HG03520 (cell line): ENCODE results near the gene ANXA8.

Experiments used
- ATAC-seq: cut with Tn5 transposase; IDR thresholded peaks from one replicate; pipeline ENCODE4 v1.9.1; 2021; ENCODE audit warnings: mild to moderate bottlenecking, moderate library complexity; ENCODE audit not compliant: unreplicated experiment

ANXA8 gene

DNA sequence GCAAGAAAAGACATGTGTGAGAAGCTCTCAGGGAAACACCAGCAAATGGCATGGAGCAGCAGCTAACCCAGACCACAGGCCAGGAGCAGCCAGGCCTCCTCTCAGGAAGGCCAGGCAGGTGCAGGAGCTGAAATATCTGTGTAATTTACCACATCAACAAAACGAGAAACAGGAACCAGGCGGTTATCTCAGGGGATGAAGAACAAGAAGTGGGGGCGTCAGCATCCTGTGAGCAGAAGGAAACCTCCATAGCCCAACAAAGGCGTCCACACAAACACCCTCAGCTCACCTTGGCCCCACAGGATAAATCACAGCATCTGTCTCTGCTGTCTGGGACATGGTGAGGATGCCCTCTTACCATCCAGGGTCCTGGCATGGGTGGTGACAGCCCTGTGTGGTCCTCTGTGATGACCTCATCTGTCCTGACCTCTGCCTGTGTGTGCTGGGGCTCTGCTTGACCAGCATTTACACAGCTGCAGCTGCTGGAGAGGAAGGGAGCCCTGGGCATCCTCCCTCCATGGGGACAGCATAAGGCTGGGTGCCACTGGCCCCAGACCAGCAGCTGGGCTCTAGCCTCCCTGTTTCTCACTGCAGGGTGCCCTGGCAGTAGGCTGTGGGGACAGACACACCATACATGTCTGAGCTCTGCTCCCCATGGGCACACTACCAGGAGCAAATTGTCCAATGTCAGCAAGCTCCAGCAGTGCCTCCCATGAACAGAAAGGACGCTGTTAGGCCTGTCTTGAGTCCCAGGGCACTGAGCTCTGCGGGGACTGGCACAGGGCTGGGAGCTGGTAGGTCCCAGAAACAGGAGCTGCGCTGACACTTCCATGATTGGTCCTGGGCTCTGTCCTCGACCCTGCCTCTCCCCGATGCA lies 34.6 kb downstream of the ANXA8 start:
- no peak for ATAC-seq

DNA sequence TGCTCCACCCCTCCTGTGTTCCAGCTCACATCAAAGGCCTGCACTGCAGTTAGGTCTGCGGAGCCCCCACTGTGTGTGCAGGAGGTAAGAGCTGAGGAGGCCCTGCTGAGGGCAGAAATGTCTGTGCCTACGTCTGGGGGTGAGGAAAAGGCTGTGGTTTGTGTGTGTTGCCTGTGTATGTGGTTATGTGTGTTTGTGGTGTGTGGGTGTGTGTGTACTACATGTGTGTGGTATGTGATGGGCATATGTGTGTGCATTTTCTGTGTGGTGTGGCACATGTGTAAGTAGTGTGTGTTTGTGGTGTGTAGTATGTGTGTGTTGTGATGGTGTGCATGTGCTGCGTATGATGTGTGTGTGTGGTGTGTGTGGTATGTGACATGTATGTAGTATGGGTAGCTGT lies 36.2 kb downstream of the ANXA8 start:
- no peak for ATAC-seq

GRCh38 chr10:47447209-47447608 lies 36.7 kb downstream of the ANXA8 start:
- ATAC-seq: no peak

DNA sequence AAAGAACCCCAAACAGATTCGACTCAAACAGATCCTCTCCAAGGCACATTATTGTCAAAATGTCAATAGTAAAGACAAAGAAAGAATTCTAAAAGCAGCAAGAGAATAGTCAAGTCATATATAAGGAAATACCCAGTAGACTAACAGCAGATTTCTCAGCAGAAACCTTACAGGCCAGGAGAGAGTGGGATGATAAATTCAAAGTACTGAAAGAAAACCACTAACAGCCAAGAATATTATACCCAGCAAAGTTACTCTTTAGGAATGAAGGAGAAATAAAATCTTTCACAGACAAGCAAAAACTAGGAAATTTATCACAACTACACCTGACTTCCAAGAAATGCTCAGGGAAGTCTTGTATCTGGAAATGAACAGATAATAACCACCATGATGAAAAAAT lies 38.2 kb downstream of the ANXA8 start:
- no peak for ATAC-seq

GRCh38 chr10:47444047-47444446 lies 39.9 kb downstream of the ANXA8 start:
- no peak for ATAC-seq

GRCh38 chr10:47443145-47443544 lies 40.8 kb downstream of the ANXA8 start:
- no peak for ATAC-seq

- no peak for ATAC-seq
Observed at GRCh38 chr10:47442351-47442750, 41.6 kb downstream of the ANXA8 start.

DNA sequence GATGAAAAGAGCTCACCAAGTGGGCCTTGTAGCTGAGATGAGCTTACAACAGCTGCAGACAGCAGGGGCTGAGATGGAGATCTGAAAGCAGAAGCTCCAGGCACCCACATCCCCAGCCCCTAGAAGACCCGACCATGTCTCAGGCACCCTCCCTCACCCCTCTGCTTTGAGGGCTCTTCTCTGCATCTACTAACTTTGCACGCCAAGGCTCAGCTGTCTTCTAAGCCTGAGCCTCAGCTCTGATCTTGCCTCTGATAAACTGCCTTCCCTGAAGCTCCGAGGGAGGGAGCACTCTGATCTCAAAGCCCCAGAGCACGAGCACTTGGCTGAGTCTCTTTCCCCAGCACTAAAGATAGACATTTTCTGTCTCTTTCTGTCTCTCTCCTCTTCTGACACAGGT lies 42.0 kb downstream of the ANXA8 start:
- no peak for ATAC-seq

DNA sequence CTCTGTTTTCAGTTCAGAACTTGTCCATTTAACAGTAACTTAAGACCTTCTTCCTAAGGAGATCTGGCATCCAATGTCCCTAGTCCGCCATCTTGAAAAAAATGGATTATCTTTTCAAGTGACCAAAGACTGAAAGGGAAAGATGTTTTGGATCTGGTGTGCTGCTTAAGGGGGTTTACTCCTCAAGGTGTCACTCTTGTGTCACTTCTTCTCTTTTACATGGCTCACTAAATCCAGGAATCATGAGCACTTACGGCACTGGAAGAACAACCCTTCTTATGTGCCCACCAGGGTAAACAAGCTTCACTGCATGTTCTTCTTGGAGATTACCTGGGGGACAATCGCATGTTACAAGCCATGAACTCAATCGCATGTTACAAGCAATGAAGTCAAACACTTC lies 43.7 kb downstream of the ANXA8 start:
- no peak for ATAC-seq

DNA sequence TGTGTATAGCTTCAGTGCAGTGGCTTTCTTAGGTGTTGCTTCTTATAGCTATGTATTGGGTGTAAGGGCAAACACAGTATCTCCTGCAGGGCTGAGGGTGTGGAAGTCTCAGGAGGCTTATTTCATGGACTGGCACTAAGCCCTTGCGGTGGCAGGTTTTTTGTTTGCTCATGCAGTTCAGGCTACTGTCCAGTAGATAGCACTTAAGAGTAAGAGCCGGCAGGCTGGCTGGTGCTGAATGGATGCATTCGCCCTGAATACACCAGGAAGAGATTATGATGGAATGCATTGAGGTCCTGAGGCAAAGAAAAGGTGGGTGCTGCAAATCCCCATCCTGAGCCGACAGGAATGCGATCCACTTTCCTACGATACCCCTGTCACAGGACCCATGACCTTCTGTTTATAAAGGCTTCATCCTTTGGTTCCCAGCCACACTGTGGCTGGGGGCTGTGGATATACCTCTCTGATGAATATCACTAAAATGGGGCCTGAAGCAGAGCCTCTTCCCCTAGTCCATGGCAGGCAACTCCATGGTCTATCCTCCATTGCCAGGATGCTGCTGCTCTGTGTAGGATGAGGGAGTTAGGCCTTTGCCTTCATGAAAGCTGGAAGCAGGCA lies 44.9 kb downstream of the ANXA8 start:
- ATAC-seq: no peak

- no peak for ATAC-seq
Observed at GRCh38 chr10:47435081-47435480, 48.8 kb downstream of the ANXA8 start.

DNA sequence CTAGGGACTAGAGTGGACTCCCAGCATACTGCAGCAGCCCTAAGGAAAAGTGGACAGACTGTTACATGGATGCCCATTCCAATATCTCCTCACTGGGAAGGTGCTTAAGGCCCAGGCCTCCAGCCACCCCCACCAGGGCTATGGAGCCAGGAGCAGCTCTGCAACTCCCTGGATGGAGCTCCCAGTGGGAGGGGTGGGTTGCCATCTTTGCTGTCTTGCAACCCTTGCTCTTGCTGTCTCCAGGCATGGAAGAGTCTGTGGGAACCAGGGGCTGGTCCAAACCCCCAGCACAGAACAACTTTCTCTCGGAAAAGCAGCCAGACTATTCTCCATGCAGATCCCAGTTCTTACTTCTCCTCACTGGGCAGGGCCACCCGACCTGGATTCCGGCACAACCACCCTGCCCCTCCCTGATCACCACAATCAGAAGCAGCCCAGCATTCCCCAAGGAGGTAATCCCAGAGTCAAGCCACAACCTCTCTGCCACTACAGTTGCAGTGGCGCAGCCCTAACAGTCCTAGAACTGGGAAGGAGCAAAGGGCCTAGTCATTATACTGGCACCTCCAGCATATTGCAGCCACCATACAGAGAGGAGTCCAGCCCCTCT lies 58.0 kb downstream of the ANXA8 start:
- ATAC-seq: no peak

GRCh38 chr10:47424231-47424630 lies 59.7 kb downstream of the ANXA8 start:
- ATAC-seq: no peak

GRCh38 chr10:47423476-47423875 lies 60.4 kb downstream of the ANXA8 start:
- ATAC-seq: no peak

- ATAC-seq: no peak
Observed at GRCh38 chr10:47421057-47421952, 62.6 kb downstream of the ANXA8 start.

GRCh38 chr10:47420305-47421056 lies 63.4 kb downstream of the ANXA8 start:
- ATAC-seq: no peak

DNA sequence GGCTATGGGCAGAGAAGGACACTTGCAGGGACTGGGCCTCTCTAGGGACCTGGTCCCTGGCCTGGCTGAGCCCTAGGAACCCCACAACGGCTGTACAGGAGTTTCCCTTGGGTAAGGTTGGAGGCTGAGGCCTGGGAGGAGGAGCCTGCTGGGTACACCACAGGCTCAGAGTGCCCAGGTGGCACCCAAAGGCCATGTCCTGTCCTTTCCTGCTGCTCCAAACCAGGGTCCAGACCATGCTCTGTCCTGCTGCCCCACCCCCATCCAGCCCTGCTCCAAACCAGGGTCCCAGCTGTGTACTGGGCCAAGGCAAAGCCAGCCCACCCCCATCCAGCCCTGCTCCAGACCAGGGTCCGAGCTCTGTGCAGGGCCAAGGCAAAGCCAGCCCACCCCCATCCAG lies 64.5 kb downstream of the ANXA8 start:
- ATAC-seq: no peak

- ATAC-seq: no peak
Observed at GRCh38 chr10:47418966-47419365, 64.9 kb downstream of the ANXA8 start.

- no peak for ATAC-seq
Observed at GRCh38 chr10:47418321-47418720, 65.6 kb downstream of the ANXA8 start.
